NT2/D1 (cell line): Measurements from ENCODE around the gene SH3RF2.

Experiments used
- SUZ12 ChIP-seq: IDR thresholded peaks from 2 replicates; pipeline ENCODE4 v1.6.1; 2011; ENCODE audit not compliant: insufficient read length, insufficient read depth; ENCODE audit errors: extremely low read depth
- YY1 ChIP-seq: IDR thresholded peaks from 2 replicates; pipeline ENCODE4 v1.6.1; 2011; ENCODE audit not compliant: insufficient read length, insufficient read depth
- ZNF274 ChIP-seq: IDR thresholded peaks from 2 replicates; pipeline ENCODE4 v1.6.1; 2011; ENCODE audit warnings: mild to moderate bottlenecking, low read depth, low read length

- TF ChIP-seq ZNF274: no peak
- TF ChIP-seq YY1: no peak
- no peak for TF ChIP-seq SUZ12
Observed at GRCh38 chr5:146027751-146028150, 91.4 kb downstream of the SH3RF2 start.
